HCT116 (cell line): Measurements from ENCODE around the gene TFF2. TPM values are rescaled to one million over a fixed set of nuclear protein-coding genes. Genes with fewer than 3 reads are reported as not detected.

Experiments used
- ATAC-seq: fragments of 200-7000 bp; cut with Tn5 transposase; 2 replicates; pipeline ENCODE4 v1.9.1; 2020; ENCODE audit warnings: mild to moderate bottlenecking, moderate library complexity
- BruUV-seq: library from RNA; stranded (reverse); fragments of 400-500 nt; replicated peaks from 2 replicates; lab custom pipeline; 2021; lab: Mats Ljungman, UMichigan
- CTCF ChIA-PET: fragments of 300-600 bp; sonication (Branson Sonifier 250); formaldehyde crosslinking; loops from one replicate; lab custom pipeline; 2021; ENCODE audit warnings: antibody characterized with exemption; lab: Charles Lee
- POLR2A ChIA-PET: fragments of 300-600, 350-600 bp; sonication (Branson Sonifier 250); formaldehyde crosslinking; loops from one replicate; lab custom pipeline; 2021; ENCODE audit warnings: antibody characterized with exemption; lab: Charles Lee
- RAD21 ChIA-PET, 2 experiments: fragments of 300-600 bp; sonication (Branson Sonifier 250); formaldehyde crosslinking; loops; one replicate each; lab custom pipeline; 2023; ENCODE audit warnings: low total read pairs in 2 of 2; ENCODE audit not compliant: uncharacterized antibody in 2 of 2, unreplicated experiment in 2 of 2, low non-redundant PET in 1 of 2; lab: Charles Lee
- DNase-seq: peaks from one replicate; pipeline ENCODE4 v3.0.0-alpha.2; 2010; ENCODE audit warnings: low read depth, low spot score
- H2AFZ ChIP-seq: fragments of 200-600 bp; shearing (Covaris generic), sonication (generic); 2 replicates; pipeline ENCODE4 v1.6.1; 2017; ENCODE audit warnings: low read depth, mixed run types, mixed read lengths, antibody characterized with exemption, low read length; ENCODE audit not compliant: poor library complexity, severe bottlenecking
- H3K27ac ChIP-seq: 2 replicates; pipeline ENCODE4 v1.5.1; 2012; ENCODE audit warnings: low read depth, low read length
- H3K27me3 ChIP-seq: fragments of 200-600 bp; sonication (generic); 2 replicates; pipeline ENCODE4 v1.6.1; 2016; ENCODE audit warnings: mixed run types, low read length, mixed read lengths; ENCODE audit not compliant: insufficient read depth
- H3K36me3 ChIP-seq, 2 experiments: fragments of 200-500 bp in 1 of 2; fragments of 200-600 bp in 1 of 2; sonication (Bioruptor generic) in 1 of 2; sonication (generic) in 1 of 2; 2 replicates each; pipeline versions ENCODE4 v1.5.1 to v1.6.1; 2014 to 2016; ENCODE audit warnings: low read length in 2 of 2, inconsistent platforms in 1 of 2, mixed read lengths in 1 of 2, mixed run types in 1 of 2; ENCODE audit not compliant: insufficient read depth in 2 of 2, control insufficient read depth in 1 of 2
- H3K4me1 ChIP-seq, 2 experiments: fragments of 200-600 bp in 1 of 2; sonication (generic) in 1 of 2; 2 replicates each; pipeline versions ENCODE4 v1.5.1 to v1.6.1; 2012 to 2017; ENCODE audit warnings: low read length in 2 of 2, inconsistent platforms in 1 of 2, mild to moderate bottlenecking in 1 of 2, mixed read lengths in 1 of 2, mixed run types in 1 of 2, moderate library complexity in 1 of 2; ENCODE audit not compliant: insufficient read depth in 2 of 2, control insufficient read depth in 1 of 2
- H3K4me2 ChIP-seq: fragments of 200-600 bp; sonication (generic); 2 replicates; pipeline ENCODE4 v1.6.1; 2017; ENCODE audit warnings: mixed run types, low read length, mixed read lengths
- H3K4me3 ChIP-seq, 2 experiments: fragments of 200-600 bp in 1 of 2; sonication (generic) in 1 of 2; replicated peaks in 1 of 2; 2 replicates each; pipeline ENCODE4 v1.5.1; 2011 to 2016; ENCODE audit warnings: low read length in 2 of 2, control low read depth in 1 of 2, low read depth in 1 of 2, mild to moderate bottlenecking in 1 of 2, mixed read lengths in 1 of 2, mixed run types in 1 of 2
- H3K79me2 ChIP-seq: fragments of 200-600 bp; sonication (generic); 2 replicates; pipeline ENCODE4 v1.6.1; 2017; ENCODE audit warnings: mild to moderate bottlenecking, mixed run types, low read length, moderate library complexity, mixed read lengths; ENCODE audit not compliant: insufficient read depth
- H3K9ac ChIP-seq: fragments of 200-600 bp; sonication (generic); 2 replicates; pipeline ENCODE4 v1.6.1; 2016; ENCODE audit warnings: low read length, mixed read lengths
- H3K9me2 ChIP-seq: fragments of 200-600 bp; sonication (generic), shearing (Covaris generic); 2 replicates; pipeline ENCODE4 v1.6.1; 2017; ENCODE audit warnings: mixed run types, mild to moderate bottlenecking, moderate library complexity; ENCODE audit not compliant: insufficient read depth
- H3K9me3 ChIP-seq, 2 experiments: fragments of 200-500 bp in 1 of 2; fragments of 200-600 bp in 1 of 2; sonication (Bioruptor generic) in 1 of 2; sonication (generic) in 1 of 2; 2 replicates each; pipeline ENCODE4 v1.6.1; 2014 to 2017; ENCODE audit warnings: low read length in 2 of 2, mixed read lengths in 2 of 2, inconsistent platforms in 1 of 2, low read depth in 1 of 2, mild to moderate bottlenecking in 1 of 2, mixed run types in 1 of 2, moderate library complexity in 1 of 2; ENCODE audit not compliant: control insufficient read depth in 1 of 2, insufficient read depth in 1 of 2
- H4K20me1 ChIP-seq: fragments of 200-600 bp; sonication (generic), shearing (Covaris generic); 2 replicates; pipeline ENCODE4 v1.6.1; 2017; ENCODE audit warnings: mixed run types, mild to moderate bottlenecking, moderate library complexity; ENCODE audit not compliant: insufficient read depth
- CBX3 ChIP-seq: IDR thresholded peaks from 2 replicates; pipeline ENCODE4 v1.6.1; 2012; ENCODE audit warnings: low read depth
- CEBPB ChIP-seq: IDR thresholded peaks from 2 replicates; pipeline ENCODE4 v1.6.1; 2012; ENCODE audit warnings: low read depth
- EGR1 ChIP-seq: IDR thresholded peaks from 2 replicates; pipeline ENCODE4 v1.6.1; 2012; ENCODE audit warnings: low read depth
- EZH2 ChIP-seq: fragments of 200-600 bp; sonication (generic); IDR thresholded peaks from 2 replicates; pipeline ENCODE4 v1.6.1; 2017; ENCODE audit warnings: antibody characterized with exemption, mixed run types
- EZH2phosphoT487 ChIP-seq: fragments of 200-600 bp; IDR thresholded peaks from 2 replicates; pipeline ENCODE4 v1.6.1; 2018; ENCODE audit warnings: antibody characterized with exemption, borderline replicate concordance
- FOSL1 ChIP-seq: IDR thresholded peaks from 2 replicates; pipeline ENCODE4 v1.6.1; 2012; ENCODE audit warnings: low read depth
- JUND ChIP-seq: IDR thresholded peaks from 2 replicates; pipeline ENCODE4 v1.6.1; 2012
- POLR2A ChIP-seq: IDR thresholded peaks from 2 replicates; pipeline ENCODE4 v1.7.0; 2011; ENCODE audit warnings: borderline replicate concordance; ENCODE audit not compliant: insufficient read depth, insufficient read length; ENCODE audit errors: extremely low read depth
- POLR2AphosphoS5 ChIP-seq: IDR thresholded peaks from 2 replicates; pipeline ENCODE4 v1.6.1; 2011; ENCODE audit warnings: mild to moderate bottlenecking, low read depth, low read length, moderate library complexity
- RAD21 ChIP-seq: IDR thresholded peaks from 2 replicates; pipeline ENCODE4 v1.6.1; 2012; ENCODE audit warnings: low read depth, mild to moderate bottlenecking
- SIN3A ChIP-seq: IDR thresholded peaks from 2 replicates; pipeline ENCODE4 v1.6.1; 2012; ENCODE audit warnings: low read depth
- SP1 ChIP-seq: IDR thresholded peaks from 2 replicates; pipeline ENCODE4 v1.6.1; 2012; ENCODE audit warnings: low read depth
- SRF ChIP-seq: IDR thresholded peaks from 2 replicates; pipeline ENCODE4 v1.6.1; 2012; ENCODE audit warnings: low read depth
- TCF7L2 ChIP-seq: IDR thresholded peaks from 2 replicates; pipeline ENCODE4 v1.7.0; 2011; ENCODE audit warnings: borderline replicate concordance, inconsistent platforms; ENCODE audit not compliant: insufficient read depth, insufficient read length; ENCODE audit errors: extremely low read depth
- YY1 ChIP-seq: IDR thresholded peaks from 2 replicates; pipeline ENCODE4 v1.6.1; 2011; ENCODE audit warnings: low read length, low read depth, moderate library complexity, mild to moderate bottlenecking; ENCODE audit not compliant: insufficient replicate concordance; ENCODE audit errors: extremely low read depth
- ZFX ChIP-seq: fragments of 450-650 bp; IDR thresholded peaks from 2 replicates; pipeline ENCODE4 v1.6.1; 2017
- intact Hi-C: fragments of 100-400 bp; cut with micrococcal nuclease; formaldehyde crosslinking; loops from 2 replicates; pipeline ENCODE4 v1.10.0; 2022
- total RNA-seq: library from RNA; stranded (reverse); gene quantifications from one replicate; pipeline ENCODE4 v1.2.1, GENCODE V29; 2021; ENCODE audit not compliant: unreplicated experiment
- TF ChIP-seq, protein P1 (sequence below): IDR thresholded peaks from 2 replicates; pipeline ENCODE4 v1.6.1; 2011; ENCODE audit warnings: mild to moderate bottlenecking, low read length, moderate library complexity; ENCODE audit not compliant: insufficient replicate concordance; ENCODE audit errors: extremely low read depth
- TF ChIP-seq, protein P2 (sequence below), 3 experiments: fragments of 200-600 bp in 1 of 3; sonication (generic) in 1 of 3; IDR thresholded peaks in 2 of 3; conservative IDR thresholded peaks in 1 of 3; 2 replicates each; pipeline ENCODE4 v1.5.1; 2012 to 2017; ENCODE audit warnings: low read depth in 2 of 3, low read length in 2 of 3, antibody characterized with exemption in 1 of 3, borderline replicate concordance in 1 of 3, control low read depth in 1 of 3, mild to moderate bottlenecking in 1 of 3, mixed read lengths in 1 of 3, mixed run types in 1 of 3, moderate library complexity in 1 of 3; ENCODE audit not compliant: insufficient read depth in 1 of 3
- TF ChIP-seq, protein P3 (sequence below): IDR thresholded peaks from 2 replicates; pipeline ENCODE4 v1.6.1; 2012; ENCODE audit warnings: low read depth

TFF2 gene
- total RNA-seq, 1 experiment from 2014 or later, result not detected

DNA sequence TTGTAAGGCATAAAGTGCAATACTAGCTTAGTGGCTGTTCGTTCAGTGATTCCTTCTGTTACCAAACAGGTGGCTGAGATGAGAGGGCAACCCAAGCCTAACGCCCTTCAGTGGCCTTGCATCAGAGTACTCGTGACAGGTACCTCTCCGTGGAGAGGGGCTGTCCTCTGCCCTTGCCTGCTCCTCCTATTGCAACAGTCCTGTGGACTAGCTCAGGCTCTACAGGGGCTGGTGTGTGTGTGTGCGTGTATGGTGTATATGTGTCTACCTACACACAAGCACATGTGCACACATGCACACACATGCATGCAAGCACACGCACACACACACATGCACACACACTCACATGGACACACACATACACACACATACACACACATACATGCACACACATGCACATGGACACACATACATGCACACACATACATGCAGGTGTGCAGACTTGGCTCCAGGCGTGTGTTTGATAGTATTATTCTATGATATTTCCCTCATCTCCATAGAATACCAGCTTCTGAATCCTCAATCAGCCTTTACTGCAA lies 50.7 kb downstream of the TFF2 start:
- intact Hi-C loops, result no loop called here
- BruUV-seq, result no TSS peak
- POLR2A ChIA-PET, result no interaction called here
- H3K27me3 ChIP-seq, result 0 out of 2 replicates have a peak, but pooled peaks cover 9% of the 10 kb centered on the region
- DNase-seq (no peak), ATAC-seq (no peak)
- H3K4me2 ChIP-seq, result no peak overlapping the region
- H4K20me1 ChIP-seq, result no peaks in the 10 kb centered on the region
- H3K9ac ChIP-seq, result no peak overlapping the region
- no peaks in the 10 kb centered on the region for H3K36me3 ChIP-seq
- H3K9me2 ChIP-seq, result no peaks in the 10 kb centered on the region
- CTCF ChIA-PET, result interaction anchor here (1.2 to 1.5 kb wide), 2 partner anchors 9 to 42 kb away, joined by 3 to 4 read pairs; no protein-coding TSS in a partner anchor
- no peaks in the 10 kb centered on the region for H3K9me3 ChIP-seq
- H2AFZ ChIP-seq, result no peak overlapping the region
- no peaks in the 10 kb centered on the region for H3K79me2 ChIP-seq
- no peak for TF ChIP-seq CBX3
- TF ChIP-seq POLR2AphosphoS5, result no peak
- TF ChIP-seq CEBPB, result no peak
- TF ChIP-seq, protein P1, sequence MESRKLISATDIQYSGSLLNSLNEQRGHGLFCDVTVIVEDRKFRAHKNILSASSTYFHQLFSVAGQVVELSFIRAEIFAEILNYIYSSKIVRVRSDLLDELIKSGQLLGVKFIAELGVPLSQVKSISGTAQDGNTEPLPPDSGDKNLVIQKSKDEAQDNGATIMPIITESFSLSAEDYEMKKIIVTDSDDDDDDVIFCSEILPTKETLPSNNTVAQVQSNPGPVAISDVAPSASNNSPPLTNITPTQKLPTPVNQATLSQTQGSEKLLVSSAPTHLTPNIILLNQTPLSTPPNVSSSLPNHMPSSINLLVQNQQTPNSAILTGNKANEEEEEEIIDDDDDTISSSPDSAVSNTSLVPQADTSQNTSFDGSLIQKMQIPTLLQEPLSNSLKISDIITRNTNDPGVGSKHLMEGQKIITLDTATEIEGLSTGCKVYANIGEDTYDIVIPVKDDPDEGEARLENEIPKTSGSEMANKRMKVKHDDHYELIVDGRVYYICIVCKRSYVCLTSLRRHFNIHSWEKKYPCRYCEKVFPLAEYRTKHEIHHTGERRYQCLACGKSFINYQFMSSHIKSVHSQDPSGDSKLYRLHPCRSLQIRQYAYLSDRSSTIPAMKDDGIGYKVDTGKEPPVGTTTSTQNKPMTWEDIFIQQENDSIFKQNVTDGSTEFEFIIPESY, result no peak
- no peak for TF ChIP-seq ZFX
- TF ChIP-seq JUND, result no peak
- no peak for TF ChIP-seq EGR1
- TF ChIP-seq TCF7L2, result no peak
- TF ChIP-seq POLR2A, result no peak
- no peak for TF ChIP-seq SP1
- TF ChIP-seq, protein P2, sequence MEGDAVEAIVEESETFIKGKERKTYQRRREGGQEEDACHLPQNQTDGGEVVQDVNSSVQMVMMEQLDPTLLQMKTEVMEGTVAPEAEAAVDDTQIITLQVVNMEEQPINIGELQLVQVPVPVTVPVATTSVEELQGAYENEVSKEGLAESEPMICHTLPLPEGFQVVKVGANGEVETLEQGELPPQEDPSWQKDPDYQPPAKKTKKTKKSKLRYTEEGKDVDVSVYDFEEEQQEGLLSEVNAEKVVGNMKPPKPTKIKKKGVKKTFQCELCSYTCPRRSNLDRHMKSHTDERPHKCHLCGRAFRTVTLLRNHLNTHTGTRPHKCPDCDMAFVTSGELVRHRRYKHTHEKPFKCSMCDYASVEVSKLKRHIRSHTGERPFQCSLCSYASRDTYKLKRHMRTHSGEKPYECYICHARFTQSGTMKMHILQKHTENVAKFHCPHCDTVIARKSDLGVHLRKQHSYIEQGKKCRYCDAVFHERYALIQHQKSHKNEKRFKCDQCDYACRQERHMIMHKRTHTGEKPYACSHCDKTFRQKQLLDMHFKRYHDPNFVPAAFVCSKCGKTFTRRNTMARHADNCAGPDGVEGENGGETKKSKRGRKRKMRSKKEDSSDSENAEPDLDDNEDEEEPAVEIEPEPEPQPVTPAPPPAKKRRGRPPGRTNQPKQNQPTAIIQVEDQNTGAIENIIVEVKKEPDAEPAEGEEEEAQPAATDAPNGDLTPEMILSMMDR (IDR thresholded peaks at IDR 0.05 in 2 of 3, conservative IDR thresholded peaks at IDR 0.05 in 1 of 3; ENCODE audit: borderline replicate concordance in 1 of 3, insufficient read depth in 1 of 3, low read depth in 2 of 3, low read length in 2 of 3), result no peak
- no peak for TF ChIP-seq SIN3A
- TF ChIP-seq EZH2, result no peak
- TF ChIP-seq FOSL1, result no peak
- TF ChIP-seq RAD21, result no peak
- no peak for TF ChIP-seq EZH2phosphoT487
- TF ChIP-seq, protein P3, sequence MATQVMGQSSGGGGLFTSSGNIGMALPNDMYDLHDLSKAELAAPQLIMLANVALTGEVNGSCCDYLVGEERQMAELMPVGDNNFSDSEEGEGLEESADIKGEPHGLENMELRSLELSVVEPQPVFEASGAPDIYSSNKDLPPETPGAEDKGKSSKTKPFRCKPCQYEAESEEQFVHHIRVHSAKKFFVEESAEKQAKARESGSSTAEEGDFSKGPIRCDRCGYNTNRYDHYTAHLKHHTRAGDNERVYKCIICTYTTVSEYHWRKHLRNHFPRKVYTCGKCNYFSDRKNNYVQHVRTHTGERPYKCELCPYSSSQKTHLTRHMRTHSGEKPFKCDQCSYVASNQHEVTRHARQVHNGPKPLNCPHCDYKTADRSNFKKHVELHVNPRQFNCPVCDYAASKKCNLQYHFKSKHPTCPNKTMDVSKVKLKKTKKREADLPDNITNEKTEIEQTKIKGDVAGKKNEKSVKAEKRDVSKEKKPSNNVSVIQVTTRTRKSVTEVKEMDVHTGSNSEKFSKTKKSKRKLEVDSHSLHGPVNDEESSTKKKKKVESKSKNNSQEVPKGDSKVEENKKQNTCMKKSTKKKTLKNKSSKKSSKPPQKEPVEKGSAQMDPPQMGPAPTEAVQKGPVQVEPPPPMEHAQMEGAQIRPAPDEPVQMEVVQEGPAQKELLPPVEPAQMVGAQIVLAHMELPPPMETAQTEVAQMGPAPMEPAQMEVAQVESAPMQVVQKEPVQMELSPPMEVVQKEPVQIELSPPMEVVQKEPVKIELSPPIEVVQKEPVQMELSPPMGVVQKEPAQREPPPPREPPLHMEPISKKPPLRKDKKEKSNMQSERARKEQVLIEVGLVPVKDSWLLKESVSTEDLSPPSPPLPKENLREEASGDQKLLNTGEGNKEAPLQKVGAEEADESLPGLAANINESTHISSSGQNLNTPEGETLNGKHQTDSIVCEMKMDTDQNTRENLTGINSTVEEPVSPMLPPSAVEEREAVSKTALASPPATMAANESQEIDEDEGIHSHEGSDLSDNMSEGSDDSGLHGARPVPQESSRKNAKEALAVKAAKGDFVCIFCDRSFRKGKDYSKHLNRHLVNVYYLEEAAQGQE, result no peak
- TF ChIP-seq SRF, result no peak
- TF ChIP-seq YY1, result no peak
- no peak overlapping the region for H3K27ac ChIP-seq
- RAD21 ChIA-PET, result no interaction called here
- H3K4me3 ChIP-seq, result no peak overlapping the region
- peaks cover 0 to 7% of the 10 kb centered on the region in 2 experiments; a peak in 1 of 4 replicates for H3K4me1 ChIP-seq
